ENCODE measurements around the gene CDH13.
A peak's percentile ranks its signal among the peaks of the same experiment; 100 is the strongest.

Gene CDH13

DNA sequence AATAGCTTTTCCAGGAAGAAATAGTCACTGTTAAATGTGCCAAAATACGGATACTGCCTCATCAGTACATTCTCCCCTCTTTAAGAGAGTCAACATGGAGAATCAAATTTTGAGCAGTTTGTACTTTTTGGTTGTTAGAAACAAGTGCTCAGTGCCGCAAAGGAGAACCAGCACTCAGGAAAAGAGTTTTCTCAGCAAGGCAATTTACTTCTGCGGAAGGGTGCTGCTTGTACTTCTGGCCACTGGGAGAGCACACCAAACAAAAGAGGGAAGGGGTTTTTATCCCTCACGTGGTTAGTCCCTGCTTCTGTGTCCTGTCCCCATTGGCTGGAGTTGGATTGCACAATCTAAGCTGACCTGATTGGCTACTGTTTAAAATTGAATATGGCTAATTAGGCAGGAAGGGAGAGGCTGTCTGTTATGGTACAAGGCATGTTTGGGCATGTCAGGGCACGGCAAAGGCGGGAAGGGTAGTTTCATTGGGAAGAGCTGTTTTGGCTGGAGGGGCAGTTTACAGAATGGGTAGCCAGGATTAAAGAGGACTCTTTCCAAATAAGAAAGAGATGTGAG, 499.3 kb downstream of the CDH13 start:
- H3K36me3 Mint-ChIP-seq (ENCODE audit: low read depth) = peaks cover 18% of the 10 kb centered on the region
- TF ChIP-seq, protein P1, sequence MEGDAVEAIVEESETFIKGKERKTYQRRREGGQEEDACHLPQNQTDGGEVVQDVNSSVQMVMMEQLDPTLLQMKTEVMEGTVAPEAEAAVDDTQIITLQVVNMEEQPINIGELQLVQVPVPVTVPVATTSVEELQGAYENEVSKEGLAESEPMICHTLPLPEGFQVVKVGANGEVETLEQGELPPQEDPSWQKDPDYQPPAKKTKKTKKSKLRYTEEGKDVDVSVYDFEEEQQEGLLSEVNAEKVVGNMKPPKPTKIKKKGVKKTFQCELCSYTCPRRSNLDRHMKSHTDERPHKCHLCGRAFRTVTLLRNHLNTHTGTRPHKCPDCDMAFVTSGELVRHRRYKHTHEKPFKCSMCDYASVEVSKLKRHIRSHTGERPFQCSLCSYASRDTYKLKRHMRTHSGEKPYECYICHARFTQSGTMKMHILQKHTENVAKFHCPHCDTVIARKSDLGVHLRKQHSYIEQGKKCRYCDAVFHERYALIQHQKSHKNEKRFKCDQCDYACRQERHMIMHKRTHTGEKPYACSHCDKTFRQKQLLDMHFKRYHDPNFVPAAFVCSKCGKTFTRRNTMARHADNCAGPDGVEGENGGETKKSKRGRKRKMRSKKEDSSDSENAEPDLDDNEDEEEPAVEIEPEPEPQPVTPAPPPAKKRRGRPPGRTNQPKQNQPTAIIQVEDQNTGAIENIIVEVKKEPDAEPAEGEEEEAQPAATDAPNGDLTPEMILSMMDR (IDR thresholded peaks at IDR 0.05) = no peak
- peaks cover 4% of the 10 kb centered on the region for H3K4me1 Mint-ChIP-seq
- H3K4me3 Mint-ChIP-seq = no peak overlapping the region
- no peak for DNase-seq
- peaks cover 6% of the 10 kb centered on the region for H3K27me3 Mint-ChIP-seq (ENCODE audit: low read depth, poor library complexity)
- no peak overlapping the region for H3K27ac Mint-ChIP-seq
- peaks cover 40% of the 10 kb centered on the region for H3K9me3 Mint-ChIP-seq

DNA sequence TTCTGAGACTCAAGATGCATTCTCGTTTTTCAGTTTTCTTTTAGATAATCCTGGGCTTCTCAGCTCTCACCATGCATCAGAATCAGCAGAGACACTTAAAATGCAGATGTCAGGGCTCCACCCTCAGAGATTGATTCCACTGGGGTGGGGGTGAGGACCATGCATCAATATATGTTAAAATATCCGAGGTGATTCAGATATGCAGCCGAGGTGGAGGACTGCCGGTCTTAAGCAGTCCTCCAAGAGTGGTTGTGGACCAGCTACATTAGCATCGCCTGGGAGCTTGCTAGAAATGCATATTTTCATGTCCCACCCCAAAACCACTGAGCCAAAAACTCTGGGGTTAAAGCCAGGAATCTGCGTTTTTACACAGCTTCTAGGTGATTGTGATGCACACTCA, 501.3 kb downstream of the CDH13 start:
- peaks cover 6% of the 10 kb centered on the region for H3K27me3 Mint-ChIP-seq (ENCODE audit: low read depth, poor library complexity)
- peaks cover 18% of the 10 kb centered on the region for H3K36me3 Mint-ChIP-seq (ENCODE audit: low read depth)
- TF ChIP-seq, protein P1 (IDR thresholded peaks at IDR 0.05) = no peak

DNA sequence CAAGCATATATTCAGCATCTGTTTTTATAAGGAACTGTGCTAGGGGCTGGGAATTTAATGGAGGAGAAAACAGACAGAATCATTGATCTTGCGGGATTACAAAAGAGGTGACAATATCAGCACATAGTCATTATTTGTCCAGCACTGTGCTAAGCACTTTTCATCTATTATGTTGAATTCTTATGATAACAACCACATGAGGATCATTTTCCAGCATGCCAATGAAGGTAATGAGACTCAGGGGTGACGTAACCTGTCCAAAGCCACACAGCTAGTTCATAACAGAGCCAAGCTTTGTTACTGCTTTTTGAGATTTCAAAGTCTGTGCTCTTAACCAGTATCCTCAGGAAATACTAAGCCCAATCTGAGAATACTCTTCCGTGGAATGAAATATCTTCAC, 503.3 kb downstream of the CDH13 start:
- TF ChIP-seq, protein P1 (IDR thresholded peaks at IDR 0.05) = no peak
- H3K4me1 Mint-ChIP-seq = peaks cover 7% of the 10 kb centered on the region
- no peak for DNase-seq
- H3K4me3 Mint-ChIP-seq = no peak overlapping the region
- H3K9me3 Mint-ChIP-seq = peaks cover 27% of the 10 kb centered on the region
- peaks cover 18% of the 10 kb centered on the region for H3K36me3 Mint-ChIP-seq (ENCODE audit: low read depth)
- H3K27ac Mint-ChIP-seq = no peak overlapping the region
- H3K27me3 Mint-ChIP-seq (ENCODE audit: low read depth, poor library complexity) = peaks cover 6% of the 10 kb centered on the region

More for the DNA sequence above, 501.3 kb downstream of the CDH13 start:
- Mint-ChIP-seq H3K9me3 (peaks cover 40% of the 10 kb centered on the region), H3K27ac (no peak overlapping the region), H3K4me3 (no peak overlapping the region), H3K4me1 (peaks cover 7% of the 10 kb centered on the region)
- no peak for DNase-seq

DNA sequence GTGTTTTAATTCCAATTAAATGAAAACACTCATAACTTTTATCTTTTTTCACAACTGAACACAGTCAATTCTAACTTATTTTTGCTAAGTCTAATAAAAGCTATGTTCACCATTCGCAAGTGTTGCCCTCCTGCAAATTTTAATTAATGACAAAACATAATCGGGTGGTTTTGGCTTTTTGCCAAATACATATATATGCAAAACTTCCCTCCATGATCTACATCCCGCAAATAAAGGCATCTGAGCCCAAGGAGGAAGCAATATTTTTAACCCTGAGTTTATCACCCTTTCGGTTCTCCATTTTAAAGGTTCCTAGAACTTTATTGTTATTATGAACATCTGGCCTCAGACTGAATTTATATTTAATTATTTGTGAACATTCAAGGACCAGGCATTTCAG, 507.9 kb downstream of the CDH13 start:
- H3K27ac Mint-ChIP-seq = no peak overlapping the region
- TF ChIP-seq, protein P1 (IDR thresholded peaks at IDR 0.05) = no peak
- no peak overlapping the region for H3K4me3 Mint-ChIP-seq
- no peaks in the 10 kb centered on the region for H3K9me3 Mint-ChIP-seq
- peaks cover 37% of the 10 kb centered on the region for H3K4me1 Mint-ChIP-seq
- no peak for DNase-seq
- peaks cover 8% of the 10 kb centered on the region for H3K27me3 Mint-ChIP-seq (ENCODE audit: low read depth, poor library complexity)
- H3K36me3 Mint-ChIP-seq (ENCODE audit: low read depth) = no peaks in the 10 kb centered on the region

DNA sequence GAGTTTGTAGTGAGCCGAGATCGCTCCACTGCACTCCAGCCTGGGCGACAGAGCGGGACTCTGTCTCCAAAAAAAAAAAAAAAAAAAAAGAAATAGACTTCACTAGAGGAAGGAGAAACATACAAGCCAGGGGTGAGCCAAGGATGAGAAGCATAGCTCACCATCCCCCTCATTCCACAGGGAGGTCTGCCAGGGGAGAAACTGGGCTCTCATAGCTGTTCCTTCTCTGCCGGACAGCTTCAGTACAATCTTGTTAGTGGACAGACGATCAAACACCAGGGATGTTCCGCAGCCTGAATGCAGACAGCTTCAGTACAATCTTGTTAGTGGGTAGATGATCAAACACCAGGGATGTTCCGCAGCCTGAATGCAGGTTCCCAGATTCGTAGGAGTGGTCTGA, 509.6 kb downstream of the CDH13 start:
- TF ChIP-seq, protein P1 (IDR thresholded peaks at IDR 0.05) = no peak
- H3K4me1 Mint-ChIP-seq = peaks cover 30% of the 10 kb centered on the region
- peaks cover 14% of the 10 kb centered on the region for H3K27me3 Mint-ChIP-seq (ENCODE audit: low read depth, poor library complexity)

DNA sequence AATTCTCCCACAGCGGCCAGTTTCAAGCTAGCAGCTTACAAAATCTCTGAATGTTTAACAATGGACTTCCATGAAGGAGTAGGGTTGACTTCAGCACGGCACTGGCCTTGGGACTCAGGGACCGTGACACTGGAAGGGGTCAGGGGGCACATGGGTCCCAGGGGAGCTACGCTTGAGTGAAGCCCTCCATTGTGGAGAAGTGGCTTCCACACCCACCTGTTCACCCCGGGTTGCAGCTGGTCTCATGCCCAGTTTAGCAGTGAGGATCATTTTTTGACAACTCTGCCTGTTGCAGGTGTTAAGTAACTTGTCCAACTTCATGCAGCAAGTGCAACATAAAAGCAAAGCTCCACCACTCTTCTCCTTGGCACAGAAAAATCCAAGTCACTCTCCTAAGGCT, 510.2 kb downstream of the CDH13 start:
- Mint-ChIP-seq H3K27me3 (ENCODE audit: low read depth, poor library complexity) (peaks cover 14% of the 10 kb centered on the region), H3K4me1 (peaks cover 30% of the 10 kb centered on the region), H3K27ac (peak overlapping the region; percentile 60), H3K4me3 (no peak overlapping the region), H3K9me3 (no peaks in the 10 kb centered on the region), H3K36me3 (ENCODE audit: low read depth) (no peaks in the 10 kb centered on the region)
- DNase-seq = peak; percentile 51
- TF ChIP-seq, protein P1 (IDR thresholded peaks at IDR 0.05) = no peak

More for the DNA sequence above, 509.6 kb downstream of the CDH13 start:
- no peak overlapping the region for H3K27ac Mint-ChIP-seq
- no peaks in the 10 kb centered on the region for H3K9me3 Mint-ChIP-seq
- DNase-seq = no peak
- no peaks in the 10 kb centered on the region for H3K36me3 Mint-ChIP-seq (ENCODE audit: low read depth)
- peak overlapping the region; percentile 13 for H3K4me3 Mint-ChIP-seq

All from nephron progenitor cell (in vitro differentiated cells).